ENCODE results near the gene PTPRG. TPM values are rescaled to one million over a fixed set of nuclear protein-coding genes. Genes with fewer than 3 reads are reported as not detected.

The PTPRG gene
- total RNA-seq, 1 donor from 2014 or later, result 3.7 TPM

- intact Hi-C loops (cut with micrococcal nuclease), result no loop called here
- peaks cover 2% of the 10 kb centered on the region for H3K27me3 Mint-ChIP-seq (ENCODE audit: insufficient read depth)
- H3K27ac Mint-ChIP-seq, result no peak overlapping the region
- no peaks in the 10 kb centered on the region for H3K4me1 Mint-ChIP-seq (ENCODE audit: low read depth)
- no peak for DNase-seq (ENCODE audit: low spot score)
- no peak overlapping the region for H3K4me3 Mint-ChIP-seq
- H3K36me3 Mint-ChIP-seq (ENCODE audit: low read depth), result no peaks in the 10 kb centered on the region
- peaks cover 4% of the 10 kb centered on the region for H3K9me3 Mint-ChIP-seq
Observed at GRCh38 chr3:61637088-61638051, 76.0 kb downstream of the PTPRG start.

- H3K27ac Mint-ChIP-seq, result no peak overlapping the region
- H3K36me3 Mint-ChIP-seq (ENCODE audit: low read depth), result no peaks in the 10 kb centered on the region
- no peaks in the 10 kb centered on the region for H3K4me1 Mint-ChIP-seq (ENCODE audit: low read depth)
- no peaks in the 10 kb centered on the region for H3K9me3 Mint-ChIP-seq
- no peaks in the 10 kb centered on the region for H3K27me3 Mint-ChIP-seq (ENCODE audit: insufficient read depth)
- intact Hi-C loops (cut with micrococcal nuclease), result no loop called here
- no peak overlapping the region for H3K4me3 Mint-ChIP-seq
- no peak for DNase-seq (ENCODE audit: low spot score)
Observed at GRCh38 chr3:61638741-61639140, 77.4 kb downstream of the PTPRG start.

DNA sequence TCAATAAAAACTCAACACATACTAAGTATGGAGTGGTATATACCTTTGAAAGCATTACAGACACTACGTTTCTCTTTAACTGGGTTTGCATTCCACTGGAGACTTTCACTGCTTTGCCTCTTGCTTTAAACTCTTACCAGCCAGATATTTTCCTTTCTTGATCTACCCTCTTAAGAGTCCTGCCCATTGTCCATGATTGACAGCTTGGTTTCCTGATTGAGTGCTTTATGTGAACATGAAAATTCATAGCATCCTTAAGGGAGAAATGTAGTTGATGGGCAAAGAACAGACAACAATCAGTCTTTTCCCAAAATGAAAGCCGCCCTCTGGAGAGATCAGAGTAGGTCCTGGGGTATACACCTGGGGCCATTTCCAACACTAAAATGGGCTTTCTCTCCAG lies 78.6 kb downstream of the PTPRG start:
- no peak for DNase-seq (ENCODE audit: low spot score)
- Mint-ChIP-seq H3K27me3 (ENCODE audit: insufficient read depth) (no peaks in the 10 kb centered on the region), H3K4me1 (ENCODE audit: low read depth) (no peaks in the 10 kb centered on the region), H3K4me3 (no peak overlapping the region), H3K9me3 (no peaks in the 10 kb centered on the region), H3K27ac (no peak overlapping the region), H3K36me3 (ENCODE audit: low read depth) (no peaks in the 10 kb centered on the region)
- intact Hi-C loops (cut with micrococcal nuclease), result loop anchor here (10.0 kb wide), 1 partner anchor 275 kb away; no protein-coding TSS in a partner anchor

DNA sequence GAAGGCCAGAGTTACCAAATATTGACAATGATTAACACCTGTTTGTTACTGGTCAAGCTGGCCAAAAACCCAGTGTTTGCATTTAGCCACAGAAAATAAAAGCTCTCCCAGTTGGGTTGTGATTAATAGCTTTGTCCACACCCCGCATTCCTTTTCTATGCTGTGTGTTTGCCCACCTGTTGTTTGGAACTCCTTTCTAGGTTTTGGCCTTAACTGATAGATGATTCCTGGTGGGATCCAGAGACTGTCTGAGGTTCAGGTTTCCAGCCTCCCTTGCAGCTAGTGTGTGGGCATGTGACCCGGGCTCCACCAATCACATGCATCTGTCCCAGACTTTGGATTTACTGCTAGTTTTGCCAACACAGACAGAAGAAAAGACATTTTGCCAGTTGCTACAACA lies 83.8 kb downstream of the PTPRG start:
- Mint-ChIP-seq H3K4me3 (no peak overlapping the region), H3K9me3 (no peaks in the 10 kb centered on the region), H3K27ac (no peak overlapping the region), H3K4me1 (ENCODE audit: low read depth) (no peaks in the 10 kb centered on the region), H3K27me3 (ENCODE audit: insufficient read depth) (no peaks in the 10 kb centered on the region), H3K36me3 (ENCODE audit: low read depth) (no peaks in the 10 kb centered on the region)
- intact Hi-C loops (cut with micrococcal nuclease), result loop anchor here (10.0 kb wide), 1 partner anchor 270 kb away; no protein-coding TSS in a partner anchor
- DNase-seq (ENCODE audit: low spot score), result no peak

- no peaks in the 10 kb centered on the region for H3K27me3 Mint-ChIP-seq (ENCODE audit: insufficient read depth)
- no peak overlapping the region for H3K27ac Mint-ChIP-seq
- no peaks in the 10 kb centered on the region for H3K36me3 Mint-ChIP-seq (ENCODE audit: low read depth)
- no peak overlapping the region for H3K4me3 Mint-ChIP-seq
- H3K4me1 Mint-ChIP-seq (ENCODE audit: low read depth), result no peaks in the 10 kb centered on the region
- DNase-seq (ENCODE audit: low spot score), result no peak
- H3K9me3 Mint-ChIP-seq, result no peaks in the 10 kb centered on the region
- intact Hi-C loops (cut with micrococcal nuclease), result loop anchor here (10.0 kb wide), 1 partner anchor 268 kb away; no protein-coding TSS in a partner anchor
Observed at GRCh38 chr3:61646360-61646759, 85.0 kb downstream of the PTPRG start.

DNA sequence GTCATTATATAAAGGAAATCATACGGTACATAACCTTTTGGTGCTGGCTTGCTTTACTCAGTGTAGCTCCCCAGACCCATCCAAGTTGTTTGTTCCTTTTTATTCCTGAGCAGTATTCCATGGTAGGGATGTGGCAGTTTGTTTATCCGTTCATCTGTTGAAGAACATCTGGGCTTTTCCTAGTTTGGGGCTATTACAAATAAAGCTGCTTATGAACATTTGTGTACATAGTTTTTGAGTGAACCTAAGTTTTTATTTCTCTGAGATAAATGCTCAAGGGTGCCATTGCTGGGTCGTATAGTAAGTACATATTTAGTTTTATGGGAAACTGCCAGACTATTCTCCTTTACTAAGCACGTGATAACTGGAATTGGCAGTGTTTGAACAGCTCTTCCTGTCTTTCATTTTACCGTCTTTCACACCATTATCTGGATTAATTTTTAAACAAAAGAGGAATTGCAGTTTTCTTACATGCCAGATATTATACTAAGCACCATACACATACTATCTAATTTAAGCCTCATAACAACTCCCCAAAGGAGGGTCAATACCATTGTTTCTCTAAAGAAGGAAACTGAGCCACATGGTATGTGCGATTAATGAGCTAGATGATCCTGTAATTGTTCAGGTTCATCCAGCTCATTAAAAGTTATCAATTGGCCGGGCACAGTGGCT lies 85.6 kb downstream of the PTPRG start:
- Mint-ChIP-seq H3K36me3 (ENCODE audit: low read depth) (no peaks in the 10 kb centered on the region), H3K4me1 (ENCODE audit: low read depth) (no peaks in the 10 kb centered on the region), H3K4me3 (no peak overlapping the region), H3K9me3 (no peaks in the 10 kb centered on the region), H3K27ac (no peak overlapping the region), H3K27me3 (ENCODE audit: insufficient read depth) (no peaks in the 10 kb centered on the region)
- no peak for DNase-seq (ENCODE audit: low spot score)
- intact Hi-C loops (cut with micrococcal nuclease), result loop anchor here (10.0 kb wide), 1 partner anchor 268 kb away; no protein-coding TSS in a partner anchor

DNA sequence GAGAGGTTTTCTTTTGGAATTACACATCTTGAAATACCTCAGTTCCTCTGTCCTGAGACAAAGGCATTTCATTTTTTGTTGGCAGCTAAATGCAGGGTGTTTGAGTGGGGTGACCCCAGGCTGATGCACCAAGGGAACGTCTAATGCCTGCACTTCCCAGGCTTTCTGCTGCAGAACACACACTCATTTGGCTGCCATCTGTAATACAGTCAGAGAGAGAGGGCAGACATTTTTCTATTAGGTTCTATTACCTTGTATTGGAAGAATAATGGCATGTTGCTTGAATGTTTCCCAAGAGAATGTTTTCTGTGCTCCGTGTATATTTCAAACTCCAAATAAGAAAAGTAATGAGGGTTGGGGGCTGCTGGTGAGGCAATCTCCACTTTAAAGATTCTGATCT lies 87.1 kb downstream of the PTPRG start:
- Mint-ChIP-seq H3K9me3 (no peaks in the 10 kb centered on the region), H3K4me1 (ENCODE audit: low read depth) (no peaks in the 10 kb centered on the region), H3K27me3 (ENCODE audit: insufficient read depth) (no peaks in the 10 kb centered on the region), H3K4me3 (no peak overlapping the region), H3K36me3 (ENCODE audit: low read depth) (no peaks in the 10 kb centered on the region), H3K27ac (no peak overlapping the region)
- DNase-seq (ENCODE audit: low spot score), result no peak
- intact Hi-C loops (cut with micrococcal nuclease), result loop anchor here (10.0 kb wide), 1 partner anchor 266 kb away; no protein-coding TSS in a partner anchor

GRCh38 chr3:61649381-61650170 lies 88.2 kb downstream of the PTPRG start:
- intact Hi-C loops (cut with micrococcal nuclease), result loop anchor here (10.0 kb wide), 1 partner anchor 265 kb away; no protein-coding TSS in a partner anchor
- Mint-ChIP-seq H3K27me3 (ENCODE audit: insufficient read depth) (no peaks in the 10 kb centered on the region), H3K27ac (no peak overlapping the region), H3K36me3 (ENCODE audit: low read depth) (no peaks in the 10 kb centered on the region), H3K4me1 (ENCODE audit: low read depth) (no peaks in the 10 kb centered on the region), H3K4me3 (no peak overlapping the region), H3K9me3 (no peaks in the 10 kb centered on the region)
- no peak for DNase-seq (ENCODE audit: low spot score)

DNA sequence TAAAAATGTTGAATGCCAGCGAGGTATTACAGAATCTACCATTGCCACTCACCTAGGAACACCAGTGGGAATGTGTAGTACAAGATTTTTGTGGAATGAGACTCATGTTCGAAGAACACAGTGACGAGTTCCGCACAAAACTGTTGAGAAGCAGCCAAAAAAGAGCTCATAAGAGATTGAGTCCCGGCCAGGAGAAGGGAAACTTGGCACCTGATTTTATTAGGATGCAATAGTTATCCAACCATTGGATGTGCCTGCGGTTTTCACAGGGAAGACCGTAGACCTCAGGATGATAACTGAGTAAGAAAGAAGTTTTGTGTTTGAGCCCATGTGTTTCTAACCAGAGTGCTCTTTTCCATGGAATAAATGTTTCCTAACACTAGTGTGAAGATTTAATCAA lies 88.9 kb downstream of the PTPRG start:
- intact Hi-C loops (cut with micrococcal nuclease), result no loop called here
- H3K36me3 Mint-ChIP-seq (ENCODE audit: low read depth), result no peaks in the 10 kb centered on the region
- no peak overlapping the region for H3K4me3 Mint-ChIP-seq
- H3K4me1 Mint-ChIP-seq (ENCODE audit: low read depth), result no peaks in the 10 kb centered on the region
- H3K9me3 Mint-ChIP-seq, result no peaks in the 10 kb centered on the region
- no peaks in the 10 kb centered on the region for H3K27me3 Mint-ChIP-seq (ENCODE audit: insufficient read depth)
- no peak overlapping the region for H3K27ac Mint-ChIP-seq
- DNase-seq (ENCODE audit: low spot score), result no peak

DNA sequence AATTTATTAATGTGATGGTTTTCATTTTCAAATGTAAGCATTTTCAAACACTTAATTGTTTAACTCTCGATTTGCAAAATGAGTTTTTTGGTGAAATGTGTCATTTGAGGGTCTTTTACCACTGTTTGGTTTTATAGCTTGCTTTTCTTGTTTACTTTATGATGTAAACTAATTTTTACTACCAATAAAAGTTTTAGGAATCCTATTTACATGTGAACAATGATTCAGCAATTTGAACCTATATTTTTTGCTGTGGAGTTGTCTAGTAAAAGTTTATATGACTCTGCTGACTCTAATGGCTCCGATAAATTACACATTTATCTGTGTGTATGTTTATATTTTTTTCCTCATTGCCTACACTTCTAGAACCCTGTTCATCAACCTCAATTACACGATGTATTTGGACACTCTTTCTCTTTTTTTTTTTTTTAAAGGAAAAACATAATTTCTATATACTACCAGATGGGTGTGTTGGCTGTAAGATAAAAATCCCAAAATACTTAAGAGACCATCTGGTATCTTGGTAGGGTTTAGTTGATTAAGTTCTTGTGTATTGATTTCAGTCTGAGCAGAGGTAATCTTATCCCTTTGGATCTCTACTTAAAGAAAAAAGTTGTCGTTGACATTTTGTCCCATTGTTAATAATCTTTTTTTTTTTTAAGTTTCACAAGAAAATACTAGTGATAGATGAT lies 89.5 kb downstream of the PTPRG start:
- Mint-ChIP-seq H3K36me3 (ENCODE audit: low read depth) (no peaks in the 10 kb centered on the region), H3K27me3 (ENCODE audit: insufficient read depth) (no peaks in the 10 kb centered on the region), H3K27ac (no peak overlapping the region), H3K4me1 (ENCODE audit: low read depth) (no peaks in the 10 kb centered on the region), H3K9me3 (no peaks in the 10 kb centered on the region), H3K4me3 (no peak overlapping the region)
- intact Hi-C loops (cut with micrococcal nuclease), result no loop called here
- no peak for DNase-seq (ENCODE audit: low spot score)

DNA sequence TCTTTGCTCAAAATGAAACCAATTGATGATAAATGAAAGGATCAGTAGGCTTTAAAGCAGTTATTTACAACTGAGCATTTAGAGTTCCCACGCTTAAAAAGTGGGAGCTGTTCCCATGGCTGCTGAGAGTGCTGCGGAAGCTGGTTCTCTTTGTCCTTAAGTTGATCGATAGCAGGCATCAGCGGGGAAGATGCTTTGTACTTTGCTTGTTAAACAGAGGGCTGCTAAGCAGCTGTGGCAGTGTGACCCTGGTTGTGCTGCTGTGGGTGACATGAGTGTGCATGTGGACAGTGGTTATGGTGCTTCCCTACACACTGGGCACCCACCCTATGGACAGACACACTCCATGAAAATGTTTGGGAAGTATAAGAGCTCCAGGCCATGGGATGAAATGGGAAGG lies 96.3 kb downstream of the PTPRG start:
- H3K36me3 Mint-ChIP-seq (ENCODE audit: low read depth), result no peaks in the 10 kb centered on the region
- no peaks in the 10 kb centered on the region for H3K9me3 Mint-ChIP-seq
- no peak for DNase-seq (ENCODE audit: low spot score)
- peaks cover 2% of the 10 kb centered on the region for H3K27me3 Mint-ChIP-seq (ENCODE audit: insufficient read depth)
- no peaks in the 10 kb centered on the region for H3K4me1 Mint-ChIP-seq (ENCODE audit: low read depth)
- H3K27ac Mint-ChIP-seq, result no peak overlapping the region
- H3K4me3 Mint-ChIP-seq, result no peak overlapping the region
- intact Hi-C loops (cut with micrococcal nuclease), result no loop called here

- Mint-ChIP-seq H3K27me3 (ENCODE audit: insufficient read depth) (peaks cover 2% of the 10 kb centered on the region), H3K4me1 (ENCODE audit: low read depth) (no peaks in the 10 kb centered on the region), H3K27ac (no peak overlapping the region), H3K36me3 (ENCODE audit: low read depth) (no peaks in the 10 kb centered on the region), H3K9me3 (no peaks in the 10 kb centered on the region), H3K4me3 (no peak overlapping the region)
- intact Hi-C loops (cut with micrococcal nuclease), result no loop called here
- DNase-seq (ENCODE audit: low spot score), result no peak
Observed at GRCh38 chr3:61662861-61663260, 101.5 kb downstream of the PTPRG start.

All from activated T-helper 1 cell treated with anti-CD3 and anti-CD28 coated beads, Interleukin-12 subunit alpha, Interleukin-12 subunit beta, Interleukin-2, Interleukin-4 antibody, amounts not matched to agents 30 ng/mL and 10 ng/mL and 1 ng/mL, durations not matched to agents 14 hours and 24 hours and 36 hours (primary cell).